ENCODE data around the gene CCDC138.

The CCDC138 gene

GRCh38 chr2:108829578-108830310 lies 43.2 kb downstream of the CCDC138 start:
- DNase-seq = no peak

GRCh38 chr2:108833219-108833618 lies 46.6 kb downstream of the CCDC138 start:
- no peak for DNase-seq

DNA sequence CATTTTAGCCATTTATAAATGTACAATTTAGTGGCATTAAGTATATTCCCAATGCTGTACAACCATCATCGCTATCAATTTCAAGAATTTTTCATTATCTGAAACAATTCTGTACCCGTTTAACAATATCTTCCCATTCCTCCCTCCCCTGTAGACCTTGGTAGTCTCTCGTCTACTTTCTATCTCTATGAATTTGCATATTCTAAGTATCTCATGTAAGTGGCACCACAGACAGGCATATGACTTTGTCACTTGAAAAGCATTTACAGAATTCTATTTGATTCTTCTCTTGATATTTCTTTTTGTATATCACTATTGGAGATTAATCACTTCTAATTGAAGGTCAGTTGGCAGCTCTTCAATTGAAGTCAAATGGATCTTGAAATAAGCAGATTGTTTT lies 48.0 kb downstream of the CCDC138 start:
- DNase-seq = no peak

DNA sequence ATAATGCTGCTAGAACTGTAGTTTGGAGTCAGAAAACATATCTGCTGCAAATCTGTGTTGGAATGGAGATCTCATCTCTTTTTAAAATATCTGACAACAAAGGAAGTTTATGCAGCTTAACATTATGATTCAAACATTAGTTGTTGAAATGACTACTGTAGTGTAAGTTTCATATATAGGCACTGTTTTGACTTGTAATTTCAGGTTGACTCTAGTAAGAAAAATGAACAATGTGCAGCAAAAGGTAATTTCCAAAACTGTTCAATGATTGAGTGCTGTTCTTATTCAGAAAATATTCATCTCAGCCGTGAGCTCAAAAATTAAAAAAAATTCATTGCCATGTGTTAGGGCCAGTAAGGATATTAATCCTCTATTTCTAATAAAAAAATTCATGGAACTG lies 48.5 kb downstream of the CCDC138 start:
- DNase-seq = no peak

- DNase-seq = no peak
Measured at GRCh38 chr2:108837198-108837597, 50.6 kb downstream of the CCDC138 start.

- DNase-seq = no peak
Measured at GRCh38 chr2:108841506-108841905, 54.9 kb downstream of the CCDC138 start.

DNA sequence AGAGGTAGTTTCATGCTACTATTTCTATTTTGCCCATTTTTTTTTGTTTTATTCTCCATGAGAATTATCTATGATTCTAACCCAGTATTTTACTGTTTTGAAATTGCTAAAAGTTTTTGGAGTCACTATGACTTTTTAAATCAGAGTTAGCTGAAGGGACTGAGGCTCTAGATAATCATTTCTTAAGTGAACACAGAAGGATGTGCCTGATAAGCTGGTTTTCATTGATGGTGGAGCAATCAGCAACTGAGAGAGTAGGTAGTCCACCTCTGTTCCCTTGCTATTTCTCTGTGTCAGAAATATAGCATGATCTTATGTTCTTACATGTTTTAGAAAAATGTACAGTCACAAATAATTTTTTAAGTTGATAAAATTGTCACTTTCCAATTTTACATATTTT lies 59.4 kb downstream of the CCDC138 start:
- DNase-seq = no peak

DNA sequence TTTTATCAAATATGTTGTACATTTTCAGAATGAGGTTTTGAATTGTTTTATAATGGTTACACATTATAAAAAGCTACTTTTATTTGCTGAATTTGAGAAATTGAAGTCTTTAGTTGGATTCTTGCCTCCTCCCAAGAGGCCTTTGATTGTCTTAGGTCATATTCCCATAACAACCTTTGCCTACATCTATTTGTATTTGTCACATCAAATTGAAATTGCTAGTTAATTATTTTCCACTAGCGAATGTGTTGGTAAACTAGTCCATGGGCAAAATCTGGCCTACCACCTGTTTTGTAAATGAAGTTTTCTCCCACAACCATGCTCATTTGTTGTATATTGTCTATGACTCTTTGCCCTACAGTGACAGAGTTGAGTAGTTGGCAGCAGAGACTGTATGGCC lies 60.4 kb downstream of the CCDC138 start:
- DNase-seq = no peak

DNA sequence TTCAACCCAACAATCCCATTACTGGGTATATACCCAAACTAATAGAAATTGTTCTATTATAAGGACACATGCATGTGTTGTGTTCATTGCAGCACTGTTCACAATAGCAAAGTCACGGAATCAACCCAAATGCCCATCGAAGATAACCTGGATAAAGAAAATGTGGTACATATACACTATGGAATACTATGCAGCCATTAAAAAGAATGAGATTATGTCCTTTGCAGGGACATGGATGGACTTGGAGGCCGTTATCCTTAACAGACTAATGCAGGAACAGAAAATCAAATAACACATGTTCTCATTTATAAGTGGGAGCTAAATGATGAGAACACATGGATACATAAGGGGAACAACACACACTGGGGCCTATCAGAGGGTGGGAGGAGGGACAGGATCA lies 65.8 kb downstream of the CCDC138 start:
- no peak for DNase-seq

- DNase-seq = no peak
Measured at GRCh38 chr2:108853421-108853820, 66.8 kb downstream of the CCDC138 start.

GRCh38 chr2:108854484-108854883 lies 67.9 kb downstream of the CCDC138 start:
- no peak for DNase-seq

- DNase-seq = no peak
Measured at GRCh38 chr2:108855194-108855593, 68.6 kb downstream of the CCDC138 start.

- DNase-seq = no peak
Measured at GRCh38 chr2:108858894-108859293, 72.3 kb downstream of the CCDC138 start.

- DNase-seq = no peak
Measured at GRCh38 chr2:108866041-108866440, 79.5 kb downstream of the CCDC138 start.

DNA sequence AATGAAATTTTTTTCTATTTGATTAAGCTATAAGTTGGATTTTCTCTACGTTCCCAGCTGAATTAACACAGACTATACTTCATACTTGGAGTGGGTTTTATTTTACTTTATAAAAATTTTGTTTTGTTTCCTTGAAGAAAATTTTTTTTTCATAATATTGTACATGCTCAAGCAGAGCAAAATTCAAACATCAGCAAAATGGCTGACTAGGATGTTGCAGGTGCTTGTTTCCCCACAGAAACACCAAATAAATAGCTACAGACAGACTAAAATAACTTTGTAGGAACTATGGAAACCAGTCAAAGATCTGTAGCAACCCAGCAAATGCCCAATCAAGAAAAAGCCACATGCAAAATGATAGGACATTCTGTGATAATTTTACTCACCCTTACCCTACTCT lies 82.3 kb downstream of the CCDC138 start:
- no peak for DNase-seq

DNA sequence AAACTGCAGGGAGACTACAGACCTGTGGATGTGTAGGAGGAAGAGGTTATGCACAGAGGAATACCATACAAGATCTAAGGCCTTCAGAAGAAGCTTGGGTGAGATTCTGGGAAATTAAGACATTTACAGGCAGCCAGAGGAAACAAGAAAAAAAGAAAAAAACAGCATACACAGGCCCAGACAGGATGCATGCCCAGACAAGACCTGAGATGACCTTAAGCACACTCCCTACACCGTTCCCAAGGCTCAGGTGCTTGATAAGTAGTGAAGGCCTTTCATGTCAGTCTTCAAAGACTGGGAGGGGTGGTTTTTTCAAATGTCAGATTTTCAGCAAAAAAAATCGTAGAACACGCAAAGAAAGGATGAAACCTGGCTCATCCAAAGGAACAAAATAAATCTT lies 83.0 kb downstream of the CCDC138 start:
- no peak for DNase-seq

- DNase-seq = no peak
Measured at GRCh38 chr2:108870069-108870644, 83.6 kb downstream of the CCDC138 start.

GRCh38 chr2:108877506-108877905 lies 90.9 kb downstream of the CCDC138 start:
- no peak for DNase-seq

- no peak for DNase-seq
Measured at GRCh38 chr2:108878276-108878675, 91.7 kb downstream of the CCDC138 start.

GRCh38 chr2:108884619-108885018 lies 98.0 kb downstream of the CCDC138 start:
- DNase-seq = no peak

GRCh38 chr2:108889907-108890306 lies 103.3 kb downstream of the CCDC138 start:
- no peak for DNase-seq

DNA sequence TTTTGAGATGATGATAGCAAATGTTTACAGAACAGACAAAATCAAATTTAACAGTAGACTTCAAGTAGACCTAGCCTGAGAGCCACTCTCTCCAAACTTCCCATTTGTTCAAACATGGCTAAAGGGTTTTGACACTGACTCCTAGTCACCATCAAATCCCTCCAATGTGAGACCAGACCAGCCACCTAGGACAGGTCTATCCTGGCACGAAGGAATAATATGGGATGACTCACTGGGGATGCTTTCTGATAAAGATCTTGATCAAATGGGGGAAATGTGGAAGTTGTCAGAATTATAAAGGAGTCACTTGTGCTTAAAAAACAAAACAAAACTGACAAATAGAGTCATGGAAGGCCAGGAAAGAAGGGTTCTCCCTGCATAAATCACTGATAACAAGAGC lies 106.7 kb downstream of the CCDC138 start:
- no peak for DNase-seq

- DNase-seq = no peak
Measured at GRCh38 chr2:108894766-108895165, 108.2 kb downstream of the CCDC138 start.

DNA sequence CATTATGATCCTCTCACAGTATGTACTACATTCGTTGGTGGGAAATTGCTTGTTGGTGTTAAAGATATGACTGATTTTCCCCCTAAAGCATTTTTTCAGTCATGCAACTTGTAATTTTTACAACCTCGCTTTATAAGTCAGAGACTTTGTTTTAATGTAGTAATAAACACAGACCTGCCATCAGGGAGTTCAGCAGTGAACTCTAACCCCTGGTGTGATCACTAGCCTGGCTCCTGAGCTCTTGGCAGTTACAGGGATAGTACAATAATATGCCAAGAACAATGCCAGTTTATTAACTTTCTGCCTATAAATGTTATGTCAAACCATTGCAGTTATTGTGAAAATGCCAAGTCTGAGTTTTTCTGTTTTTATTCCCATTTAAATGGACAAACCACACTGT lies 108.6 kb downstream of the CCDC138 start:
- no peak for DNase-seq

DNA sequence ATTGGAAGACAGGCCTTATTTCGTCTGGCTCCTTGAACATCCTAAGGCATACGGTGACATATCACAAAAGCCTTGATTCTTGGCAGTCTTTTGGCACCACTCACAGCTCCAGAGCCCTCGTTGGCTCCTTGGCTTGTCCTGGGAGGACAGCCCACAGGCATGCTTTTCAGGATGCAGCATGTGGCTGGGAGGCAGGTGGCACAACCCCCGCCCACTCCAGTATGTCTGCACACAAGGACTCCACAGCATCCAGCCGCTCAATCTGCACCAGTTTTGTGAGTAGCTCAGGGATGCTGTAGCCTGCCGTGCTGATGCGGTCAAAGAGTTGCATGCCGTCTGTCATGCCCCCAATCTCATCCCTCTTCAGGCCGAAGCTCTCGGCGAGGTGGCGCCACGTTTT lies 110.2 kb downstream of the CCDC138 start:
- no peak for DNase-seq

Measured in effector CD4-positive, alpha-beta T cell (primary cell).